GM19328 (cell line): ENCODE data around the gene ENDOU.
"Not testable (repeated sequence)": the region's sequence is repeated elsewhere in the genome, so short reads cannot be mapped to it uniquely, and the experiment has no call there.

Experiments used
- ATAC-seq: cut with Tn5 transposase; IDR thresholded peaks from one replicate; pipeline ENCODE4 v1.9.1; 2021; ENCODE audit warnings: mild to moderate bottlenecking, moderate library complexity; ENCODE audit not compliant: unreplicated experiment

The ENDOU gene

GRCh38 chr12:47698055-47698454 is 27.2 kb downstream of the ENDOU start:
- ATAC-seq = no peak

GRCh38 chr12:47689215-47689614 is 36.1 kb downstream of the ENDOU start:
- ATAC-seq = no peak

- ATAC-seq = no peak
Measured at GRCh38 chr12:47687636-47688035, 37.7 kb downstream of the ENDOU start.

GRCh38 chr12:47686645-47687240 is 38.5 kb downstream of the ENDOU start:
- ATAC-seq = no peak

DNA sequence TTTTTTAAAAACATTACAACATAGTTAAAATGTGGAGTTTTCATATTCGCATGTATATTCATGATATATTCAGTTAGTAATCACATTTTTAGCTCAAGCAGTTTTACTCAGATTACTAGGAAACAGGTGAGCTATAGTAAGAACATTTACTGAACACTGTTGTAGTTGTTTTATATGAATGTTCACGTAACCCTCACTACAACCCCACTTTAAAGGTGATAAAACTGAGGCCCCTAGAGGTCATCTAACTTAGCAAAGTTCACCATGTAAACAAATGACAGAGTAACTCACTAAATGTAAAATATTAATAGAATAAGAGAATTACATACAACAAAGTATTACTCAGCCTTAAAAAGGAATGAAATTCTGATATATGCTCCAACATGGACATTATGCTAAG is 45.5 kb downstream of the ENDOU start:
- ATAC-seq = no peak

GRCh38 chr12:47672068-47672467 is 53.2 kb downstream of the ENDOU start:
- no peak for ATAC-seq

DNA sequence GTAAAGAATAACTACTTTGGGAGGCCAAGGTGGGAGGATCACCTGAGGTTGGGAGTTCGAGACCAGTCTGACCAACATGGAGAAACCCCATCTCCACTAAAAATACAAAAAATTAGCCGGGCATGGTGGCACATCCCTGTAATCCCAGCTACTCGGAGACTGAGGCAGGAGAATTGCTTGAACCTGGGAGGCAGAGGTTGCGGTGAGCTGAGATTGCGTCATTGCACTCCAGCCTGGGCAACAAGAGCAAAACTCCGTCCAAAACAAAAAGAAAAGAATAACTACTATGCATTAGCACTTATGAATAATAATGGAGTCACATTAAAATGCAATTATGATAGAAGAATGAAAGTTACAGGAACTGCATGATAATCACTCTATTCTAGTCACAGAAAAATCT is 57.4 kb downstream of the ENDOU start:
- not testable (repeated sequence) for ATAC-seq
